Stimulated activated CD4-positive, alpha-beta T cell treated with anti-CD3 and anti-CD28 coated beads, Interleukin-4, amount 100 ng/mL, for 1 hour (primary cell): ENCODE data around the gene NRXN3.

Source experiments
- DNase-seq: peaks from one replicate; pipeline ENCODE4 v3.0.0-alpha.2; 2020

Gene NRXN3

GRCh38 chr14:78175412-78175811 is 5.2 kb downstream of the NRXN3 start:
- DNase-seq, result no peak

DNA sequence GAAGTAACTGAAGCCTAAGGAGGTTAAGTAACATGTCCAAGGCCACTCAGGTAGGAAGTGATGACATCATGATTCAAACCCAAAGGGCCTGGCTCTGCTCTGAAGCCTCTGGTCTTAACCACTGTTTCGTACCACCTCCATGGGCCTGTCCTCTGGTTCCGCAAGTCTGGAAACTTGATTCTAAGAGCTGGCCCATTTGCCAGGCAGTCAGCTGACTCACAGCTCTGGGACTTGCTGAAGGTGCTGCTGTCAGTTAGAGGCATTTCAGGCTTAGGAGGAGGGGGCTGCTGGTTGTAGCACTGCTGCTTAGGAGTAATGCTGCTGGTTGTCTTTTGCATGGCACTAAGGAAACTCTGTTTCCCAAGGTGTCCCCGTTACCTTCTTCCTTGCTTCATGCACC is 7.9 kb downstream of the NRXN3 start:
- no peak for DNase-seq

GRCh38 chr14:78178971-78179370 is 8.8 kb downstream of the NRXN3 start:
- no peak for DNase-seq

DNA sequence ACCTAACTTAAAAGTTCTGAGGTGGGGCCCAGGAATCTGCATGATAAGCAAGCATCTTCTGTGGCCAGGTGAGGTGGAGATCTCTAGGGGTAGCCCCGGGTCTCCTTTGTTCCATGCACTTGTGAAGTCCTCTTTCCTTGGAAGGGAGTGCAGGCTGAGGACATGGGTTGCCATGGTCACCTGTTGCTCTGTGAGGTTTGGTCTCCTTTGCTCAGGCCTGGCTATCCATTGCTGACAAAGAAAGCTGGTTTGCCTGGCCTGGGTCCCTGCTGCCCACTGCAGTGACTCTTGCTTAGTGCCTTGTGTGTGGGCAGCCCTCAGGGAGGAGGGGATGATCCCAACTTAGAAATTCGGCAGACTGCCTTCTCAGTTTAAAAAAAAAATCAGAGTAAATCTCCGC is 11.1 kb downstream of the NRXN3 start:
- no peak for DNase-seq

- DNase-seq, result no peak
Observed at GRCh38 chr14:78182722-78183121, 12.5 kb downstream of the NRXN3 start.

DNA sequence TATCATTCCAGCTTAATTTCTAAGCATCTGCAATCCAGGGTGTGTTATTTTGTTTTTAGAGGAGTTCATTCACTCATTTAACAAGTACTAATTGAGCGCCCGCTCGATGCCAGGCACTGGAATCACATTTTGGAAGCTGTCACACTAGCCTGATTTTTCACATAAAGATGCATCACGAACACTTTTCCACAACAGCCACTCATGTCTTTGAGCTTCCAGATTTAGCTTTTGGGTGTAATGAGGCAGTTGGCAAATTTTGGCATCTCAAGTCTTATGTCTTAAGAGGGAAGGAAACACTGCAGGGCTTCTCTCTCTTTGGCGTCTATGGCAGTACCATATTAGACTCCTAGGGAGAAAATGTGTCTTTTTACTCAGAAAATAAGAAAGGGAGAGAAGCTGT is 14.0 kb downstream of the NRXN3 start:
- no peak for DNase-seq

GRCh38 chr14:78186277-78186676 is 16.1 kb downstream of the NRXN3 start:
- DNase-seq, result no peak

DNA sequence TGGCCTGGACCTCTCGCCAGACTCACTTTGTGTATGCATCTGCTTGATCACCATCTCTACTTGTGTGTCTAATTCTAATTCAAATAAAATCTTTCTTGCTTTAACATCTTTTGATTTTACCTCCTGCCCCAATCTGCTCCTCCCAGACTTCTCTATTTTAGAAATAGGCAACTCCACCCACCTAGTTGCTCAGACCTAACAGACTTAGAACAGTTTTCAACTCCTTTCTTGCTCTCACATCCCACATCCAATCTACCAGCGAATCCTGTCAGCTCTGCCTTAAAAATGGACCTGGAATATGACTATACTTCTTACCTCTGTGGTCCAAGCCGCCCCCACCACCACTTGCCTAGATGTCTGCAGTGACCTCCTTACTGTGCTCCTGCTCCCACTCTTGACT is 18.7 kb downstream of the NRXN3 start:
- no peak for DNase-seq

DNA sequence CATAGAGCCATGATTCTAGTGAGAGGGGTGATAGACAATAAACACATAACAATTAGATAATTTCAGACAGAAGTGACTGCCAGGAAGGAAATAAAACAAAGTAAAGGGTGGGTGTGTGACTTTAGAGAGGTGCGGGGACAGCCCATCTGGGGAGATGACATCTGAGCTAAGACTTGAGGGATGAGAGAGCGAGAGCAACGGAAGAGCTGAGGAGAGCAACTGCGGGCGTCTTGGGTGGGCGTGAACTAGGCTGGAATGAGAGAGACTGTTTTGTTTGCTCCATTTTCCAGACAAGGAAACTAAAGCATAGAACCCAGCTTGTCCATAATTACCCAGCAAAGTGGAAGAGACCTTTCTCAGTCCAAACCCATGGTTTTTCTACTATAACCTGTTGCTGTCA is 25.3 kb downstream of the NRXN3 start:
- DNase-seq, result no peak

DNA sequence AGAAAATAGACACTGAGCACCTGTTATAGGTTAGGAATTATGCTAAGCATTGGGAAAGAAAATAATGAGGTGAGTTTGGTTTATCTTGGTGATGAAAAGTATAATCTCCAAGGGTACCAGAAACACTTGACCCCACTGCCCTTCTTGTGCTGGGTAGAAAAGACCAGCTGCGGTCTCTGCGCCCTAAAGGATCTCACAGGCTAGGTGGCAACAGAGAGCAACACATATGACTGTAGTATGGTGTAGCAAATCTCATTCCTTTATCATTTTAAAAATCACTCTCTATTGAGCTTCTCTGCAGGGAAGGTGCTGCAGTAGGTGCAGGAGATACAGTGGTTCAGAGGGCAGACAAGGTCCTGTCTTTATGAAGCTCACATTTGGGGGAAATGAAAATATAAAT is 26.1 kb downstream of the NRXN3 start:
- DNase-seq, result no peak

- DNase-seq, result no peak
Observed at GRCh38 chr14:78197051-78197450, 26.9 kb downstream of the NRXN3 start.

DNA sequence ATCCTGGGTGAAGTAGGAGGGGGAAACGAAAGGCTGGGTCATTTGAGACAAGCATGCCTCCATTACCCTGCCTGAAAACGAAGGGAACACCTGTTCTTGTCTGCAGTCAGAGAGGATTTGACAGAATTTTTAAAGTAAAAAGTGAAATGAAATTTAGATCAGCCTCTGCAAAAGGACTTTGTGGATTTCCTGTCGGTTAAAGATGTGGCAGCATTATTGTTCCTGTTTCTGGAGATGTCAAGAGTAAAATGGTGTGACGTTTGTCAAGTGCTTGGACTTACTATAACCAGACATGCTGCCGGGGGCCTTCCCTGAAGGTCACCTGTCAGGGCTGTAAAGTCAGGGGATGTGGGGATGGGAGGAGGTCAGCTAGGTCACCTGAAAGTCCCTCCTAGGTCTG is 32.0 kb downstream of the NRXN3 start:
- DNase-seq, result no peak

GRCh38 chr14:78202976-78203375 is 32.8 kb downstream of the NRXN3 start:
- no peak for DNase-seq

DNA sequence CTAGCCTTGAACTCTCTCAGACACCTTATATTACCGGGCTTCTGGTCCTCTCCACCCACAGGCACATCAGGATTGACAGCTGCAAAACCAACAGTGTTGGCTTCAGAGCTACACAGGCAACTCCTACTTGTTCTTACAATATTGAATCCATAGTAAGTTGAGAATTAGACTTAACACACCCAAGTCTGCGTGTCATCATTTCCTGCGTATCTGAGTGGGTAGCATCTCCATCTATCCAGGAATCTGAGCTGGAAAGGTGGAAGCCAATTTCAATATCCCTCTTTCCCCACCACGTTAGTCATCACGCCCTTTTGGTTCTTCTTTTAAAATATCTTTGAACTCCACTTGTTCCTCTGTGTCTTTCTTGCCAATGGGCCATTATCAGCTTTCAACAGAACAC is 37.2 kb downstream of the NRXN3 start:
- no peak for DNase-seq

GRCh38 chr14:78220273-78220672 is 50.1 kb downstream of the NRXN3 start:
- DNase-seq, result no peak

GRCh38 chr14:78222746-78223145 is 52.6 kb downstream of the NRXN3 start:
- no peak for DNase-seq

- no peak for DNase-seq
Observed at GRCh38 chr14:78227248-78228077, 57.3 kb downstream of the NRXN3 start.

GRCh38 chr14:78228702-78229327 is 58.6 kb downstream of the NRXN3 start:
- DNase-seq, result no peak

DNA sequence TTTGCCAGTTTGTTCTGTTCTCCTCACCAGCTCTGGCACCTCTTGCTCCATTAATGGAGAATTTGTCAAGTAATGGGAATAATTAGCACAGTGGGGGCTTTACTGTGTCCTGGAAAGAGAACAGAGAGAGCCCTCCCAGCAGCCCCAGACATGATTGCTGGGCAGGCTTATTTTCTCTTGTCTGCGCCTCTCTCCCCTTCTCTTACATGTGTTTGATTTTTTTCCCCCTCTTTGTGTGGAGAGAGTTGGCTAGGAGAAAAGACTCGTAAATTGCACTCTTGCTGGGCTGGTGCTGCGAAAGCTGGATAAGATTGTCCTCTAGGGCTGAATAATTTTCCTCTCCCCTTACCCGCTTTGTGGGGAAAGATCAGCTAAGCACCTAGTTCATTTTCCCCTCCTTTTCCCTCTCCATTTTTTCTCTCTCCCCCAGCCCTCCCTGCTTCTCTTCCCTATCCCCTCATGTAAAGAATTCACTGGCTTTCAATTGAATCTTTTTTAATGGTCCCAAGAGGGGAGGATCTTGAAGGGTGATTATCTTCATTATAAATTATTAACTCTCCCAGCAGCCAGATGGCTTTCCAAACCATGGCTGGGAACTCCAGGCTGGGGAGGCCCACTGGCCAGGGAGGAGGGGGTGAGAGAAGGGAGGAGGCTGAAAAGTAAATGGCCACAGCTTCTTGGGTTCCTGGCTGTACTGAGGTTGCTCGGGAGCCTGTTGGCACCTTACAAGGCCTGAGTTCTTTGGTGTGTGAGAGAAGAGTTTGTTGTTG is 62.2 kb downstream of the NRXN3 start:
- no peak for DNase-seq

DNA sequence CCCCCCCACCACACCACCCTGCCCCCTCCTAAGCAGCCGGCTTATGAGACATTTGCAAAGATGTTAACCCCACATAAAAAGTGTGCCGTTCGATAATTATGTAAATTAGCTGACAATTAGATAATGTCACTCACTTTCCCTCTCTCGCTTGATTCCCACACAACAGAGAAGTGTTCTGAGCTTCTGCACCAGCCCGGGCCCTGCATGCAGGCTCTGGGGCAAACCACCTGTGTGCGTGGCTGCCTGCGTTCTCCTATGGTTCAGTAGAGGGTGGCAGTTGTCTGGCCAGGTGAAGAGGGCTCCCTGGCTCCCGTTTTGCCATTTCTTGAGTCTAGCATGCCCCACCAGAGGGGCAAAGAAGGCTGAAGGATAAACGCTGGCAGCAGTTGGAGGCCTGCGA is 68.0 kb downstream of the NRXN3 start:
- no peak for DNase-seq

- DNase-seq, result no peak
Observed at GRCh38 chr14:78240567-78240966, 70.4 kb downstream of the NRXN3 start.

DNA sequence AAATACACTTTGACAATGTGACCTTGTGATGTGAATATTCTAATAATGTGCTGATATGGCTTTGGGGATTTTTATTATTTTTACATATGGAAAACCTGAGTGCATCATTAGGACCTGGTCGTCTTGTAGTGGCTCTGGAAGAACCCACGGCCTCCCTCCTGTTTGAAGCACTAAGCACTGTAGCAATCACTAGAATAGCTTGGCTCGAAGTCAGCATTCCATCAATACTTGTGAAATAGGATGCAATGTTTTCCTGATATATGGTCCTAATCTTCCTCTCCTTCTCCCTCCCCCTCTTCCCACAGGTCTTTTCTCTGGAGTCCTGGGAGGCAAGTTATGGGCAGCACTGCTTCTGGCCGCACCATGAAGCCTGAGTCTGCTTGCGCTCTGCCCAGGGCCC is 71.9 kb downstream of the NRXN3 start:
- DNase-seq, result no peak

GRCh38 chr14:78243187-78243586 is 73.0 kb downstream of the NRXN3 start:
- DNase-seq, result no peak

DNA sequence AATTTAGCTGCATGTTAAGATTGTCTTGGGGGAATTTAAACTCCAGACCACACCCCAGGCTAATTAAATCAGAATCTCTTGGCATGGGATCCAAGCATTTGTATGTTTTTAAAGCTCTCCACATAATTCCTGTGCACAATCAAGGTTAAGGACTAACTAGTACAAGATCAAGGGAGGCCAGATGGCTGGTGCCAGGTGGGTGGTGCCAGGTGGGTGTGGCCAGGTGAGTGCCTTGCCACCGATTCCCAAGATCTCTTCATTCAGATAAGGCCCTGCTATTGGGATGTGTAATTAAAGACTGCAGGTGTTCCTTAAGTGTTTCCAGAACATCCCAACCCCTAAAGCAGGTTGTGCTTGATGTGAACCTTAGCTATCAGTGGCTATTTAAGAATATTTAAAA is 75.1 kb downstream of the NRXN3 start:
- no peak for DNase-seq
